Upper lobe of left lung (tissue), 6 donors: Measurements from ENCODE around the gene SULT1C4. TPM values are rescaled to one million over a fixed set of nuclear protein-coding genes. Genes with fewer than 3 reads are reported as not detected.
A peak's percentile ranks its signal among the peaks of the same experiment; 100 is the strongest.

ENCODE experiments used
- ATAC-seq, 2 donors: fragments of 200-7000 bp; cut with Tn5 transposase; one replicate each; pipeline ENCODE4 v1.9.1; 2022; ENCODE audit warnings: mild to moderate bottlenecking in 2 of 2, moderate library complexity in 2 of 2; ENCODE audit not compliant: low FRiP score in 2 of 2
- DNase-seq, 2 donors: peaks; one replicate each; pipeline ENCODE4 v3.0.0-alpha.2; 2019 to 2020
- H3K27ac ChIP-seq, 4 donors: fragments of 200-600 bp; sonication (generic); one replicate each; pipeline ENCODE4 v1.5.1; 2016 to 2019
- H3K27me3 ChIP-seq, 4 donors: fragments of 200-600 bp; sonication (generic); one replicate each; pipeline ENCODE4 v1.5.1; 2017 to 2019
- H3K36me3 ChIP-seq, 4 donors: fragments of 200-600 bp; sonication (generic); one replicate each; pipeline ENCODE4 v1.5.1; 2016 to 2019
- H3K4me1 ChIP-seq, 4 donors: fragments of 200-600 bp; sonication (generic); one replicate each; pipeline ENCODE4 v1.5.1; 2018 to 2019
- H3K4me3 ChIP-seq, 4 donors: fragments of 200-600 bp; sonication (generic); one replicate each; pipeline ENCODE4 v1.5.1; 2017 to 2019; ENCODE audit warnings: mild to moderate bottlenecking in 2 of 4, moderate library complexity in 1 of 4
- H3K9me3 ChIP-seq, 4 donors: fragments of 200-600 bp; sonication (generic); one replicate each; pipeline ENCODE4 v1.5.1; 2018 to 2019
- EP300 ChIP-seq, 4 donors: sonication (generic); formaldehyde crosslinking; IDR thresholded peaks; one replicate each; pipeline ENCODE4 v1.5.1; 2017; ENCODE audit warnings: antibody characterized with exemption in 4 of 4, control low read depth in 2 of 4
- POLR2A ChIP-seq, 4 donors: fragments of 450-650 bp; IDR thresholded peaks; one replicate each; pipeline ENCODE4 v1.5.1; 2016 to 2017; ENCODE audit warnings: antibody characterized with exemption in 4 of 4, mild to moderate bottlenecking in 2 of 4
- POLR2AphosphoS5 ChIP-seq, 2 donors: sonication (generic); formaldehyde crosslinking; IDR thresholded peaks; one replicate each; pipeline ENCODE4 v1.5.1; 2017; ENCODE audit warnings: antibody characterized with exemption in 2 of 2
- WGBS, 2 donors: methylation state at CpG; one replicate each; pipeline ENCODE4 v1.1.5; 2017 to 2018; 5-methylcytosine and 5-hydroxymethylcytosine counted together
- total RNA-seq, 6 donors: library from RNA; depleted of rRNA in 4 of 6; stranded (reverse); fragments of >200 nt in 4 of 6; gene quantifications; one replicate each; pipeline versions ENCODE4 v1.1.0 to v1.2.1, GENCODE V29; 2016 to 2021
- TF ChIP-seq, protein P1 (sequence below), 6 experiments: fragments of 450-650 bp in 4 of 6; fragments of 200-600 bp in 2 of 6; sonication (generic) in 2 of 6; IDR thresholded peaks; one replicate each; pipeline ENCODE4 v1.5.1; 2016 to 2019; ENCODE audit warnings: antibody characterized with exemption in 6 of 6
- donor health status: DM: no; HTN: no; CAD: no; lungs with moderate emphysema.
- donor health status: DM: no; HTN: yes; CAD: no; lungs with severe emphysema.

The SULT1C4 gene
- total RNA-seq, 6 donors from 2014 or later = 4.3 to 15.4 (median 9.0) TPM

GRCh38 chr2:108414256-108414876 is 36.6 kb downstream of the SULT1C4 start:
- Histone ChIP-seq H3K27ac (no peak overlapping the region), H3K27me3 (no peaks in the 10 kb centered on the region), H3K36me3 (no peaks in the 10 kb centered on the region), H3K4me3 (no peak overlapping the region), H3K9me3 (no peaks in the 10 kb centered on the region), H3K4me1 (no peaks in the 10 kb centered on the region)
- no peak for ATAC-seq
- TF ChIP-seq, protein P1, sequence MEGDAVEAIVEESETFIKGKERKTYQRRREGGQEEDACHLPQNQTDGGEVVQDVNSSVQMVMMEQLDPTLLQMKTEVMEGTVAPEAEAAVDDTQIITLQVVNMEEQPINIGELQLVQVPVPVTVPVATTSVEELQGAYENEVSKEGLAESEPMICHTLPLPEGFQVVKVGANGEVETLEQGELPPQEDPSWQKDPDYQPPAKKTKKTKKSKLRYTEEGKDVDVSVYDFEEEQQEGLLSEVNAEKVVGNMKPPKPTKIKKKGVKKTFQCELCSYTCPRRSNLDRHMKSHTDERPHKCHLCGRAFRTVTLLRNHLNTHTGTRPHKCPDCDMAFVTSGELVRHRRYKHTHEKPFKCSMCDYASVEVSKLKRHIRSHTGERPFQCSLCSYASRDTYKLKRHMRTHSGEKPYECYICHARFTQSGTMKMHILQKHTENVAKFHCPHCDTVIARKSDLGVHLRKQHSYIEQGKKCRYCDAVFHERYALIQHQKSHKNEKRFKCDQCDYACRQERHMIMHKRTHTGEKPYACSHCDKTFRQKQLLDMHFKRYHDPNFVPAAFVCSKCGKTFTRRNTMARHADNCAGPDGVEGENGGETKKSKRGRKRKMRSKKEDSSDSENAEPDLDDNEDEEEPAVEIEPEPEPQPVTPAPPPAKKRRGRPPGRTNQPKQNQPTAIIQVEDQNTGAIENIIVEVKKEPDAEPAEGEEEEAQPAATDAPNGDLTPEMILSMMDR (IDR thresholded peaks at IDR 0.05) = no peak
- TF ChIP-seq EP300 (IDR thresholded peaks at IDR 0.05) = no peak
- TF ChIP-seq POLR2A (IDR thresholded peaks at IDR 0.05) = no peak
- TF ChIP-seq POLR2AphosphoS5 (IDR thresholded peaks at IDR 0.05) = no peak
- no peak for DNase-seq
- WGBS, 2 donors = 91 to 95% methylated on average over 3 of the region's 3 CpGs

GRCh38 chr2:108414945-108415344 is 37.2 kb downstream of the SULT1C4 start:
- Histone ChIP-seq H3K27me3 (no peaks in the 10 kb centered on the region), H3K36me3 (no peaks in the 10 kb centered on the region), H3K4me1 (no peaks in the 10 kb centered on the region), H3K27ac (no peak overlapping the region), H3K4me3 (no peak overlapping the region), H3K9me3 (no peaks in the 10 kb centered on the region)
- DNase-seq = no peak
- 95 to 96% methylated on average over 2 of the region's 2 CpGs for WGBS, 2 donors
- TF ChIP-seq EP300 (IDR thresholded peaks at IDR 0.05) (no peak), POLR2AphosphoS5 (IDR thresholded peaks at IDR 0.05) (no peak), POLR2A (IDR thresholded peaks at IDR 0.05) (no peak)
- TF ChIP-seq, protein P1 (IDR thresholded peaks at IDR 0.05) = no peak
- no peak for ATAC-seq

DNA sequence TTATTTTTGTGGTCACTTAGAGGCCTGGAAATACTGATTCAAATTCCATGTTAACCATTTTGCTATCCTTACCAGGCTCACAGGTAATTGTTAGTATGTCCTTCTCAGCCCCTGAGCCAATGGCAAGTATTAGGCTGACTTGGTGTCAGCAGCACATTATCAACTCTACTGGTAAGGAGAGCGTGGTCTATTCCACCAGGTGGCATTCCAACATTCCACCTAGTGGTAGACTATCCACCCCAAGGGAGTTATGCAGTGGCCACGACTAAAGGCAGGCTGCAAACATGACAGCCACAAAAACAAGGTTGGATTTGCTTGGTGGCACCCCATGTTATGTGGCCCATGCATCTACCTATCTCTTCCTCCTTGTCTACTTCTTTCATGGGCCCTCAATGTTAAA is 39.5 kb downstream of the SULT1C4 start:
- Histone ChIP-seq H3K36me3 (no peaks in the 10 kb centered on the region), H3K4me3 (no peak overlapping the region), H3K9me3 (no peaks in the 10 kb centered on the region), H3K4me1 (no peaks in the 10 kb centered on the region), H3K27ac (no peak overlapping the region), H3K27me3 (no peaks in the 10 kb centered on the region)
- no peak for ATAC-seq
- 80 to 82% methylated on average over 1 to 2 of the region's 2 CpGs for WGBS, 2 donors
- TF ChIP-seq POLR2A (IDR thresholded peaks at IDR 0.05) = no peak
- TF ChIP-seq, protein P1 (IDR thresholded peaks at IDR 0.05) = peak in 2 of 6 experiments; percentile 11 to 17
- no peak for DNase-seq

GRCh38 chr2:108418416-108418815 is 40.7 kb downstream of the SULT1C4 start:
- 85 to 89% methylated on average over 4 of the region's 4 CpGs for WGBS, 2 donors
- no peak for DNase-seq

More at GRCh38 chr2:108418416-108418815, 40.7 kb downstream of the SULT1C4 start:
- ATAC-seq = no peak
- no peak for TF ChIP-seq EP300 (IDR thresholded peaks at IDR 0.05)
- no peak for TF ChIP-seq POLR2AphosphoS5 (IDR thresholded peaks at IDR 0.05)
- TF ChIP-seq POLR2A (IDR thresholded peaks at IDR 0.05) = no peak
- TF ChIP-seq, protein P1 (IDR thresholded peaks at IDR 0.05) = no peak
- Histone ChIP-seq H3K27ac (no peak overlapping the region), H3K27me3 (no peaks in the 10 kb centered on the region), H3K4me3 (no peak overlapping the region), H3K9me3 (no peaks in the 10 kb centered on the region), H3K4me1 (no peaks in the 10 kb centered on the region), H3K36me3 (no peaks in the 10 kb centered on the region)
